Measurements from ENCODE around the gene VPS13D.

VPS13D gene

DNA sequence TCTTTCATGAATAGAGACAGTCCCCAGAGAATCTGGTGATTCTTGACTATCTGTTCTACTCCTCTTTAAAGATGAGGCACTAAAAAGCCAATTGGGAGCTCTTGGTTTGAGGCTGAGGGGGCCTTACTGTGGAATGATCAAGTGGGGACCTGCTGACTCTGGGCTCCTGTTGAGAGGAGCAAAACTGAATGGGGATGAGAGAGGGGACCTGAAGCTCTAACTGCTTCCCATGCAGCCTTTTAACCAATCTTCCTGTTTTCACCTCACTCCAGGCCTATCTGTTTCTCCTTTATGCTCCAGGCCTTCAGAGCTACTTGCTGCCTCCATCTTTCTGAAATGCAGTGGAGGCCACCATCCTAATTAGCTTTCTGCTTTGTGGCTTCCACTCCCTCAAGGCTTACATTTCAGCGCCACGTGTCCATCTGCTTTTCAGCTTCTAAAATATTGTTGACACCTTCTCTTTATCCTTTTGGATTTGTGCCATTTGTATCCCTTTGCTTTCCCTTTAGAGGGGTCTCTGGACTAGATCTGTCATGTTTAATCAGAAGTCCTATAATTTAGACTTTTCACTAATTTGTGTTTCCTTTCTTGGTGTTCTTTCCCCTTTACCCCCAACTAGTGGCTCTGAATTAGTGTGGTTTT, 242.4 kb downstream of the VPS13D start:
- DNase-seq (ENCODE audit: low read depth): no peak

DNA sequence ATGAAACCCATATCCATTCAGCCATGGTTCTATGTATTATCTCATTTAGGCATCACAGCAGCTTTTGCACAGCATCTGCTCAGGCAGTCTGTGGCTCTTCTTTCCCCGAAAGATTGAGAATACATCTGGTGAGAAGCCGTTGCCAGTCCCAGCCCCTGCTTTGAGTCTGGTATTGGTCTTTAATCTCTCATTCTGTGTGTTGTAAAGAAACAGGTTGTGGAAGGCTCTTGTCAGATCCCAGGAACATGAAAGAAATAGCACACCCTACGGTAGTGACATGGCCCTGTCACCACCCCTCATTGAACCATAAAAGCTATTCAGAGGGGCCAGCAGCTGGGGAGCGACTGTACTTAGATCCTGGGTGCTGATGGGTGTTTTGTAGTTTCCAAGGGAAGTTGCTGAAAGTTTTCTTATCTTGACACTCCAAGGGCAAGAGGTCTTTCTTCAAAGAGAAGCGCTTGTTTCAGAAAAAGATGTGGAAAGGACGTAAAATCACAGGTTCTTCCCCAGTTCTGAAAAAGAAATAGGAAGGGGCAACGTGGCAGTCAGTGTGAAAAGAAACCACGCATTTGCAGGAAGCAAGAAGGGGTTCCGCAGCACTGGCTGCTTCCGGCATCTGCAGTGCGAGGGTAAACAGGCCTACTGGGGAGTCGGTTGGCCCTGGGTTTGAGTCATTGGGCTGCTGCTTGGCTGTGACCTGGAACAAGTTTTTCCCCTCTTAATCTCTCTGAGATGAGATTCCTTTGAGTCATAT, 243.1 kb downstream of the VPS13D start:
- peak; percentile 75 for DNase-seq (ENCODE audit: low read depth)

DNA sequence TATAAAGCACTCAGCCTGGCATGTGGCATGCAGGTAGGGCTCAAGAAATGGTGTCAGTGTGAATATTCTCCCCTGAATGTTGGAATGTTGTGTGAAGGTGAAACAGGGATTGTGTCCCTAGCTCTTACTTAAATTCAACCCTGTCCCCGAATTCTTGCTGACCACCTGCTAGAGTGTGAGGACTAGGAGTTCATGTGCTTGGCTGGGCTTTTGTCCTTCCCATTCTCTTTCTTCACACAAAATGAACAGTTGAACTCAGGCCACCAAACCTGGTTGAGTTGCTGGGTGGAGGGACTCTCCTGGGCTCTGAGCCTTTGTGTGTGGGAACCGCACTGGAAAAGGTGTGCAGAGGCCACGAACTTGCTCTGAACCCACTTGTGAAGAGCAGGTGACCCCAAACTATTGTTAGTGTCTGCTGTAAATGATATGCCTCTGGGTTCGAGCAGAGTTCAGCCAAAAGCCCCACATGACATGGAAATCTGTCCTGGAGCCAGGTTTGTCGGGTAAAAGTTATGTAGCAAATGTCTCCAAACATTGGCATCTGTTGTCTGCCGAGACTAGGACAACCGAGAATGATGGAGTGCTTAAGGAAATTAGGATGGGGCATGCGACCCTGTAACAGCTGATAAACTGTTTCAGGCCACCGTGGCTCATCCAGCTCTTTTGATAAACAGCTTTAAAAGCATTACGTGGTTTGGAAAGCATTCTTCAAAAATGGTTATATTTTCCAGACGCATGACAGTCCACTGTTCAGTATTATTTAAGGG, 243.9 kb downstream of the VPS13D start:
- DNase-seq (ENCODE audit: low read depth): no peak

DNA sequence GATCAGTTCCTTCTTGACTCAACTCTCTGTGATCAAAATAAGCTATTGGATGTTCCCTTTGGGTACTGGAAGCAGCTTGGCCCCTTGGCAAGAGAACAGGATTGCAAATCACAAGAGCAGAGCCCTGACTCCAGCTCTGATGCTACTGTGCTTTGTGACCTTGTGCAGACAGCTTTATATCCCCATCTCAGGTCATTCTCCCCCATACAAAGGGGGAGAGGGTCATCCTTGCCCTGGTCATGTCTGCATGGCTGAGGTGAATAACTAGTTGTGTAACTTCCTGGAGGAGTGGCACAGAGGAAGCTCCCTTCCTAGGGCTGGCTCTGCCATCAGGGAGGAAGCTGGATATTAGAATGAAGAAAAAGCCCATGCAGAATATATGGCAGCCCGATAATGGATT, 245.3 kb downstream of the VPS13D start:
- no peak for DNase-seq (ENCODE audit: low read depth)

DNA sequence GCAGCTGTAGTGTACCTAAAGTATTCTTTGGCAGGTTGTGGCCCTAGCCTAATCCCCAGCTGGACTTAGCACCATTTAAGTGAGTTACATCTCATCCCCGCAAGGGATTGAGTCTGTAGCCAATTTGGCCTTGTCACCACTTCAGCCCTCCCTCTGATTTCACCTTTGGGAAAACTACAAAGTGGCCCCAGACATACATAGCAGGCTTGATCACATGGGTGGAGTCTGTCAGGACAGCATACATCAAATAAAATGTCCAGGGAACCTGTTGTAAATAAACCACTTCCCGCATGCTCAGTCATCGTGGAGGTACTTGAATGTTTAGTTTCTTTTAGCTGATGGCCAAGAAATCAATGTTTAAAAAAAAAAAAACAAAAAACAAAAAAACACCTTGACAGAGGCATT, 245.7 kb downstream of the VPS13D start:
- no peak for DNase-seq (ENCODE audit: low read depth)

DNA sequence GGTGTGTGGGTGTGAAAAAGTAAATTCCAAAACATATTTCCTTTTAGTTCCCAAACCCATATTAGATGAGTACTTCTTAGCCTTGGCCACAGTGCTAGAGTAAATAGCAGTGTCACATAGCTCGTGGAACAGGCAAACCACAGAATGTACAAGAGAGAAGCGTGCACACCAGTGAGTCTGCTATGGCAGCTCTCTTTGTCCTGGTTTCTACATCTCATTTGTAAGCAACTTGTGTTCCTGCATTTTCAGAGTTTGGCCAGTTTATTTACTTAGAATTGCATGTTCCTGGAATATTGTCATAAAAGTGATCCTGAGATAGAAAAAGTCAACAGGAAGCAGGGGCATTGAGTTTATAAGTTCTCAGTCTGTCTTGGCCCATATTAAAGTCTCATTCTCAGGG, 246.1 kb downstream of the VPS13D start:
- no peak for DNase-seq (ENCODE audit: low read depth)

DNA sequence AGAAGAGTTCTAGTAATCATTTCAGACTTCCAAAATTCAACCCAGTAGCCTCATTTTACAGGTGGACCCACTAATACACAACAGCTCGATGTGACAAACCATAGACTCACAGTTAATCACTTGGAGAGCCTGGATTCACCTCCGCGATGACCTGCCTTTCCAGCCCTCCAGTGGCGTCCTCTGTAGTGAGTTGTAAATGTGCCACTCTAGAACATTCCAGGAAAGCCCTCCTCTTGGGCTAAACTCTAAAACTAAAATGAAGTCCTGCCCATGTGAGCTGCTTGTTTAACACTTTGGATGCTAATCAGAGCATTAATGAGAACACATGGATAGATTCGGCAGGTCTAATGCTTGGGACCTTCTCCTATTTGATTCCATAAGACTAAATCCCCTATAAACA, 247.5 kb downstream of the VPS13D start:
- DNase-seq (ENCODE audit: low read depth): no peak

DNA sequence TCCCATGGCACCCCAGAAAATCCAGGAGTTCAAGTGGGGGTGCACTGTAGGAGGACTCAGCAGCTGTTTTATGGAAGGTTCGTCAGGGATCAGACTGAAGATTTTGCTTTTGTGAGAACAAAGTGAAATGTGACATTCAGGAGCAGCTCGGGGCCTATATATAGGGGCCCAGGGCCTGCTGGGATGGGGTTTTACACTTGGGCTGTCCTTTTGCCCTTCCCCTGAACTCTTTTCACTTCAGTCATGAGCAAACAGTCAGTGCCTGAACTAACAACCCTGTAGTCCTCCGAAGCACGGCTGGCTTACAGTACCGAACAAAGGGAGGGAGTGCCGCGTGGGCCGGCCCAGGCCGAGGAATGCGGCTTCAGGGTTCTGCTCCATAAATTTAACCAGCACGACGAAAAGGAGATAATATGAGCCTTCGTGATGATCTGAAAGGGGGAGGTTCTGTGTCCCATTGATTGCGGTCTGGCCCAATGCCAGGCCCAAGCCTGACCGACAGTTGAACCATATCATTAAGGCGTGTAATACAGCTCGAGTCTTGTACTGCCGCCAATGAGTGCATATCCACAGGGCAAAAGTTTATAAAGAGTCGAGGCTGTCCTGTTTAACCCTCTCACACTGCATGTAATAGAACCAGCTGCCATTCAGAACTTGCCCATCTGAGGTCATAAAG, 248.2 kb downstream of the VPS13D start:
- DNase-seq (ENCODE audit: low read depth): no peak

DNA sequence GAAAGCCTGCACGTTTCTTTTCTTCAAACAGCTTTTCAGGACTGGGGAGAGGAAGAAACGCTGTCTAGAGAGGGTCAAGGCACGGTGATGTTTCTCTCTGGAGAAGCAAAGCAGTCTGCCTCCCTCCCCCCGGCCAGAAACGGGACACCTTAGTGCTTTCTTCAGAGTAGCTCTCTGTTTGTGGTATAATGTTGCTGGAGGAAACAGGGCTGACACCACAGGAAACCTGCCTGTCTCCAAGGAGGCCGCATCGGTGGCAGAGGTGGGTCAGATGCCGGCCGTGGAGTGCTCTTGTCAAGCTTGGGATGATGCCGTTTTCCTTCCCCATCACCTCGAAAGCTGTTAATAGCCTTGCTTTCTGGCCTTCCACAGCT, 248.8 kb downstream of the VPS13D start:
- DNase-seq (ENCODE audit: low read depth): no peak

DNA sequence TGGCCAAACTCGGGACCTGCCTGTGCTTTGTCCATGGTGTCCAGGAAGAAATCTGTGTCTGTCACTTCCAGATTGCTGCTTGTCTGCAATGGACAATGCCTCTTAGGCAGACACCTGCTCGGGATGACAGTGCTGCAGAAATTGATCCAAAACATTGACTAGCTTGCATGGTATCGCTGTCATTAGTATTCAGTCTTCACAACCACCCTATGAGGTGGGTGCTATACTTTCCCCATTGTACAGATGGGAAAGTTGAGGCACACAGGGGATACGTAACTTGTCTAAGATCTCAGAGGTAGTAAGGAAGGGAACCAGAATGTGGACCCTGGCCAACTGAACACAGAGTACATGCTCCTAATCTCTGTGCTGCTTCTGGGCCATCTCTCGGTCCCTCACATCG, 249.5 kb downstream of the VPS13D start:
- DNase-seq (ENCODE audit: low read depth): no peak

DNA sequence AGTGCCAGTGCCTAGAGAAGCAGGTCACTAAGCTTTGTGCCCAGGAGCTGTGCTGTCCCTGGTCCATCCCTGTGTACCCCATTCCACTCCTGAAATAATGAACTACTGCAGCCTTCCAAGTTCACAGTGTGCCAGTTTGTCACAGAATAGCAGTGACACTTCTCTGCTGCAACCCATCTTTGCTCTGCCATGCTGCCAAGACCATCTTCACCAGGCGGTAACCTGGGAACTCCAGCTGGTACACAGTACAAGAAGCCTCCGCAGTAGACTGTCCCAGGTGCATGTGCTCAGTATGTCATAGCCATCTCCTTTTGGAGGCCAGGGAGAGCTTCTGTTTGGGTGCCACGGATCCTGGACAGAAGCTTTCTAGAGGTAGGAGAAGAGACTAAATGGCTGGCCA, 250.2 kb downstream of the VPS13D start:
- DNase-seq (ENCODE audit: low read depth): no peak

DNA sequence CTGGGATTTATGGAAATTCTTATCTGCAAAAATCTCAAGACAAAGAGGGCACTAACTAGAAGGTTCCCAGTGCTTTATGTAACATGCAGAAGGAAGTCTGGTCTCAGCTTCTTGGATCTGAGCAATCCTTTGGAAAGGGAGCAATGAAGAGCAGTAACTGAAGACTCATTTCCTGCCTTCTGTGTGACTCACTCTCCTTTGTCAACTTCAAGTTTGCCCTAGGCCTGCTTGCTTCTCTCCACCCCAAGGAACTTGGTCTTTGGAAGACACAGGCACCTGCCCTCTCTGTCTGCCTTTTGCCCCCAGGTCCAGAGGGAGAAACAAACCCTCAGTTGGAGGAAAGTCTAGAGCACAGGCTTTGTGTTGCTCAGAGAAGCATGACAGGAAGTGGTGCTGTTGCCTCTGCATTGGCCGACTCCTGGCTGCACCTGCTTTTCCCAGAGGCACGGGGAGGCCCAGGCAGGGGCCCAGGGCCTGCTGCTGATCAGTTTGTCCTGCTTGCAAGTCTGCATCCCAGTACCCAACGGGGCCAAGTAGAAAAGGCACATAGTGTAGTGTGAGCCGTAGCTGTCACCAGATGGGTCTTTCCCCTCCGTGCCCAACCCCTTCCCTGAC, 251.0 kb downstream of the VPS13D start:
- no peak for DNase-seq (ENCODE audit: low read depth)

DNA sequence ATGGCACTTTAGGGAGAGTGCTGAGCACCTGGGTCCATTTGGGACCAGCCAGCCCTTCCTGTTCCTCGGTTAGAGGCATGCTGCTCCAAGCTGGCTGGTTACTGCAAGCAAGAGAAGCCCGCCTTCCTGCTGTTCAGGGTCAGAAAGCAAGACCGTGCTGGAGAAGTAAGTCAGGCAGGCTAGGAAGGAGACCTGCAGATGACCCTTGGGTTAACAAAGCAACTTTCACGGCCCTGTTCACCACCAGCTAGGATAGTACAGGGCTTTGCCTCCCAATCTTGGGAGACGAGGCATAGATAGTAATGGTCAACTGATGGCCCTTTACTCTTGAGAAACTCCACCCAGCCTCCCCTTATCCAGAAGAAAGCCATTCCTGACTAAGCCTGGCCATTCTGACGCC, 252.1 kb downstream of the VPS13D start:
- no peak for DNase-seq (ENCODE audit: low read depth)

DNA sequence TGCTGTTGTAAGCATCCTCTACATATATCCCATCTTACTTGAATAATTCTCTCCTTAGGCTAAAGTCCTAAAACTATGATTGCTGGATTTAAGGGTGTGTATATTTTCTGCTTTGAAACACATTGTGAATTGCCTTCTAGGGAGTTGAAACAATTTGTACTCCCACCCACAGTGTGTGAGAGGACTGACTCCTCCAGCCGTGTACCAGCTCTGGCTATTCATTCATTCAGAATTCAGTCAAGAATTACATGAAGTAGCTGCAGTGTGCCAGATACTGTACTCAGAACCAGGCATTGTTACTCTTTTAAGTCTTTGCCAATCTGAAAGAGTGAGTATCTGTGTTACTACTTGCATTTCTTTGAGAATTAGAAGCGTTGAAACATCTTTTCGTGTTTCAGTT, 253.2 kb downstream of the VPS13D start:
- no peak for DNase-seq (ENCODE audit: low read depth)

DNA sequence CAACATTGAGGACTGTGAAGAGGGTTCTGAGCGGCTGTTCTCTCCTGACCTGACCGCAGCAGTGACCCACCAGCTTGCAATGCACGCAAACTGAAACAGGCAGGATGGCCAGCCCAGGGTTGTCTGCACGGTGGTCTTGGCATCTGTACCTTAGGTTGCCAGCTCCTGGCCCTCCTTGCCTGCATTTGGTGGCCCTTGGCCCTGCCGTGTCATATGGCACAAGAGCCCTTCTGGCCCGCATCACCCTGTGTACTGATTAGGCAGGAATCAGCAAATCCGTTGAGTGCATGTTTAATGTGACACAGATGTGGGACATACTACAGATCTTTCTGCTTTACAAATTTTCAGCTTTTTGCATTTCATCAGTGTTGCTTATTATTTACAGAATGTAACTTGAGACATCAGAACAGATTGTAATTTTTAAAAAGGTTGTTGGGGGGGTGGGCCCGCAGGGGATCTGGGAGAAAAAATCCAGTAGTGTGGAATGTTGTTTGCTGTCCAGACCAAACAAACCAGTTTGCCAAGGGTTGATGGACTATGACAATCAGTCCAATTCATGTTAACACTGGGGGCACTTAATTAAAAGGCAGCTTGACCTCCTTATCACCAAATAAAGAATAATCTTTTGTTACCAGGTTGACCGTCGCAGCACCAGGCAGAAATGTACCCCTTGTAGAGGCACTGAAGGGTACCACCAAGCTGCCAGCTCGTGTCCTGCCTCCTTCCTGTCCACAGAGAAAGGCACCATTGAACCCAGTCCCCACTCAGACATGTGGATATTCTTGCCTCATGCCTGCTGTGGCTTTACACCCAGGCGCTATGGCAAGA, 255.6 kb downstream of the VPS13D start:
- DNase-seq (ENCODE audit: low read depth): no peak

DNA sequence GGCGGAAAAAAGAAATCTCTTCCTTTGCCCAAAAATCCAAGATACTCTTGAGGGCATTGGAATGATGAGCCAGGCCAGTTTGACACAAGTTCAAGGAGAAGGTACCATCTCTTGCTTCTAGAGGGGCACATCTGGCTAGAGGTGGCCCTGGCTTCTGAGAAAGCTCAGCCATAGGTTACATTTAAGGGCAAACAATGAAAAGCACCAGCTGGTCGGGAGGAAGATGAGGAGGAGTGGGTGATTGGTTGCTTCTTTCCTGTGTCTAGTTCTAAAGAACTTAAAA, 256.2 kb downstream of the VPS13D start:
- no peak for DNase-seq (ENCODE audit: low read depth)

DNA sequence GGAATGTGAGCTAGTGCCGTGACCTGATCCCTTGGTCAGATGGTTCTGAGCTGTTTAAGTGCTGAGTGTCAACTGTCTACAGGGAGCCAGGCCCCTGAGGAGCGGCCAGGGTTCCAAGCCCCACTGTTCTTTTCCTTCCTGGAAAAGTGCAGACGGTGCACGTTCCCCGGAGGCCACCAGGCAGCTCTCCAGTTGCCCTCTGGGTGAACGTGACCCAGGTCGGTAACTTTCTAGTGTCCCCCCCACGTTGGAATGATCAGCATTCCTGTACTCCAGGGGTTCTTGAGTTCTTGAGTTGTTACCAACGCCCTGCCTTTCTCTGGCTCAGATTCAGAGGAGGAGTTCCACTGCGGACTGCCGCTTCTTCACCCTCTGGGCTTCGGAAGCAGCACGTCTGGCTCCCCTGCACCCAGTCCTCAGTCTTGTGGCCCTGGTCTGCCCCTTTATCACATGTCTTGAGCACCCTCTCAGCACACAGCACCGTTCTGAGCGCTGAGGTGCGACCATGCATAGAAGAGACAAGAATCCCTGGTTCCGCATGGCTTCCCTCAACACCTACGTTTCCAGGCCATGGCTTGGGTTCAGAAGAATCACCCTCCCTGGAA, 256.7 kb downstream of the VPS13D start:
- no peak for DNase-seq (ENCODE audit: low read depth)

DNA sequence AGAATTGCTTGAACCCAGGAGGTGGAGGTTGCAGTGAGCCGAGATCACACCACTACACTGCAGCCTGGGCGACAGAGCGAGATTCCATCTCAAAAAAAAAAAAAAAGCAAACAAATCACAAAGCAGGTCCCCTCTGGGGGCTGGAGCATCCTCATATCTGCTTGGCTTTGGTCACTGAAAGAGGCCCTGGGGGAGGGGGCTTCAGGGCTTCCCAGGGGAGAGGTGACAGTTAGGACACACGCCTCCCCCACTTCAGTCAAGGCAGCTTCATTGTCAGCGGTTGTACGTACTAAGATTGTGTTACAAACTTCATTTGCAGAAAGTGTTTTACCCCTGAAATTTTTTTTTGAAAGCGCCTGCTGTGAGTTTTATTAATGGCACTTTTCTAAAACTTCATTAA, 257.7 kb downstream of the VPS13D start:
- DNase-seq (ENCODE audit: low read depth): no peak

DNA sequence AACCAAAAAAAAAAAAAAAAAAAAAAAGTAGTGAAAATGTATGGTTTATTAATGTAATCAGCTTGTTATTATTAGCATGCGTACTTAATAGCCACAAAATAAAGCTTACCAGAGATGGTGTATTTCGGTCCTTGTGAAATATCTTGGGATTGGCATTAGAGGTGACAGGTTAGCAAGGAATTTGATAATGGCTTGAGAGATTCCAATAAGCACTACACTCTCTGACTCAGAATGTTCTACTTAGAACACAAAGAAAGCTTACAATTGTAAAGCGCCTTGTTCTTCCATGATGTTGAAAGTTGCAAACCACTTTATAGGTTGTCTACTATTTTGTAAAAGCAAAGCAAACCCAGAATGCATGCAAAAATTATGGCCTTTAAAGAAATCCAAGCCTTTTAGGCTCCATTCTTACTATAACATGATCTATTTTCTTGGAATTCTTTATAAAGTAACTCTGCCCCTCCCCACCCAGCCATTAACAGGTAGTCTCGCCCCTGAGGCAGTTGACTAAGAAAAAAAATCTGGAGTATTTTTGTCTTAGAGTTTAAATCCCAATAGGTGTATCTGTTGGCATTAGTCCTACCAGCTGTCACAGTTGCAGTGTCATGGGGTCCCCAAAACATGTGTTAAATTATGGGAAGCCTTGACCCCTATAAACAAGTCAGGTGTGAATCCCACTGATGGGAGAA, 259.0 kb downstream of the VPS13D start:
- DNase-seq (ENCODE audit: low read depth): no peak

DNA sequence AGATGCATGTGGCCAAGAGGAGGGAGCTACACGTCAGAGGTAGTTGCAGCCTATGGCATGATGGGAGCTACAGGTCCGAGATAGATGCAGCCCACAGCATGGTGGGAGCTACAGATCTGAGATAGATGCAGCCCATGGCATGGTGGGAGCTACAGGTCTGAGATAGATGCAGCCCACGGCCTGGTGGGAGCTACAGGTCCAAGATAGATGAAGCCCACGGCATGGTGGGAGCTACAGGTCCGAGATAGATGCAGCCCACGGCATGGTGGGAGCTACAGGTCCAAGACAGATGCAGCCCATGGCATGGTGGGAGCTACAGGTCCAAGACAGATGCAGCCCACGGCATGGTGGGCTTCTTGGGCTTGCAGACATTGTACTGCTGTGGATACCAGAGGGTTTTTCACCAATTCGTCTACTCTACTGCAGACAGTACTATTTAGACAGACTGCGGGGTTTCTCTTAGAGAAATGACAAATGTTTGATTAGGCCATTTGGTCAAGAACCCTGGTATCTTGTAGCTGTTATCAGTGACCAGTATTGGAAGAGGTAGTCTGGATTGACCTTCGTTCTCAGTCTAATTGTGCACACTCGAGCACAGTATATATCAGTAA, 260.8 kb downstream of the VPS13D start:
- no peak for DNase-seq (ENCODE audit: low read depth)

All from activated T-cell treated with anti-CD3 and anti-CD28 coated beads for 48 hours (primary cell).